ENCODE data around the gene SH3GL1. TPM values are rescaled to one million over a fixed set of nuclear protein-coding genes. Genes with fewer than 3 reads are reported as not detected.

The SH3GL1 gene
- total RNA-seq, 2 donors from 2014 or later: 54.0 to 66.6 TPM

- intact Hi-C loops (cut with DNase I): no loop called here
- no peaks in the 10 kb centered on the region for H3K4me1 ChIP-seq
- H3K4me3 ChIP-seq: no peak overlapping the region
- H3K36me3 ChIP-seq: peaks cover 9% of the 10 kb centered on the region
- no peak overlapping the region for H3K9ac ChIP-seq (ENCODE audit: low read depth in 2 of 2, low read length in 2 of 2)
- DNase-seq: no peak
- TF ChIP-seq CTCF (IDR thresholded peaks at IDR 0.05): no peak
- H3K27ac ChIP-seq: no peak overlapping the region
- H3K9me3 ChIP-seq: no peaks in the 10 kb centered on the region
- H3K27me3 ChIP-seq: no peaks in the 10 kb centered on the region
Measured at GRCh38 chr19:4443966-4444764, 43.8 kb upstream of the SH3GL1 start.

GRCh38 chr19:4443188-4443587 is 42.8 kb upstream of the SH3GL1 start:
- no peak for TF ChIP-seq CTCF (IDR thresholded peaks at IDR 0.05)
- Histone ChIP-seq H3K4me1 (no peaks in the 10 kb centered on the region), H3K27ac (no peak overlapping the region), H3K27me3 (no peaks in the 10 kb centered on the region), H3K36me3 (no peaks in the 10 kb centered on the region), H3K9me3 (no peaks in the 10 kb centered on the region), H3K9ac (ENCODE audit: low read depth in 2 of 2, low read length in 2 of 2) (no peak overlapping the region), H3K4me3 (no peak overlapping the region)
- intact Hi-C loops (cut with DNase I): no loop called here
- no peak for DNase-seq

GRCh38 chr19:4442819-4443146 is 42.4 kb upstream of the SH3GL1 start:
- Histone ChIP-seq H3K27ac (no peak overlapping the region), H3K27me3 (no peaks in the 10 kb centered on the region), H3K9me3 (no peaks in the 10 kb centered on the region), H3K4me1 (no peaks in the 10 kb centered on the region), H3K9ac (ENCODE audit: low read depth in 2 of 2, low read length in 2 of 2) (no peak overlapping the region), H3K36me3 (no peaks in the 10 kb centered on the region), H3K4me3 (no peak overlapping the region)
- intact Hi-C loops (cut with DNase I): no loop called here
- DNase-seq: no peak
- TF ChIP-seq CTCF (IDR thresholded peaks at IDR 0.05): no peak

GRCh38 chr19:4441994-4442818 is 41.9 kb upstream of the SH3GL1 start:
- intact Hi-C loops (cut with DNase I): no loop called here
- H3K36me3 ChIP-seq: no peaks in the 10 kb centered on the region
- no peaks in the 10 kb centered on the region for H3K27me3 ChIP-seq
- no peak overlapping the region for H3K27ac ChIP-seq
- TF ChIP-seq CTCF (IDR thresholded peaks at IDR 0.05): no peak
- no peak overlapping the region for H3K9ac ChIP-seq (ENCODE audit: low read depth in 2 of 2, low read length in 2 of 2)
- H3K4me1 ChIP-seq: no peaks in the 10 kb centered on the region
- DNase-seq: no peak
- H3K9me3 ChIP-seq: no peaks in the 10 kb centered on the region
- H3K4me3 ChIP-seq: no peak overlapping the region

- H3K4me1 ChIP-seq: no peaks in the 10 kb centered on the region
- intact Hi-C loops (cut with DNase I): no loop called here
- H3K9ac ChIP-seq (ENCODE audit: low read depth in 2 of 2, low read length in 2 of 2): no peak overlapping the region
- no peak for DNase-seq
- no peak overlapping the region for H3K27ac ChIP-seq
- no peaks in the 10 kb centered on the region for H3K36me3 ChIP-seq
- no peak for TF ChIP-seq CTCF (IDR thresholded peaks at IDR 0.05)
- no peaks in the 10 kb centered on the region for H3K27me3 ChIP-seq
- H3K4me3 ChIP-seq: no peak overlapping the region
- H3K9me3 ChIP-seq: no peaks in the 10 kb centered on the region
Measured at GRCh38 chr19:4439243-4439642, 38.9 kb upstream of the SH3GL1 start.

Data from colonic mucosa (tissue), 4 donors.